Ovary (tissue), 9 donors: Measurements from ENCODE around the gene TRMU. TPM values are rescaled to one million over a fixed set of nuclear protein-coding genes. Genes with fewer than 3 reads are reported as not detected.

Experiments
- DNase-seq, 5 donors: peaks; one replicate each; pipeline ENCODE4 v3.0.0-alpha.2; 2019 to 2020
- H3K27ac ChIP-seq, 2 donors: fragments of 200-600 bp; one replicate each; pipeline versions ENCODE4 v1.5.1 to v1.8.0; 2019 to 2022
- H3K27me3 ChIP-seq: fragments of 200-600 bp; one replicate; pipeline ENCODE4 v1.8.0; 2022
- H3K36me3 ChIP-seq: fragments of 200-600 bp; sonication (generic); one replicate; pipeline ENCODE4 v1.5.1; 2019
- H3K4me1 ChIP-seq: one replicate; pipeline ENCODE4 v1.8.1; 2013; ENCODE audit warnings: mild to moderate bottlenecking, moderate library complexity; ENCODE audit not compliant: insufficient read depth
- H3K4me3 ChIP-seq: fragments of 200-600 bp; sonication (generic); one replicate; pipeline ENCODE4 v1.5.1; 2017
- H3K9me3 ChIP-seq, 2 donors: fragments of 200-600 bp in 1 of 2; sonication (generic) in 1 of 2; one replicate each; pipeline versions ENCODE4 v1.5.1 to v1.8.1; 2013 to 2019; ENCODE audit warnings: mild to moderate bottlenecking in 1 of 2, moderate library complexity in 1 of 2
- CTCF ChIP-seq, 3 donors: fragments of 450-650 bp in 2 of 3; fragments of 200-600 bp in 1 of 3; IDR thresholded peaks; one replicate each; pipeline versions ENCODE4 v1.5.1 to v1.8.0; 2016 to 2022; ENCODE audit warnings: antibody characterized with exemption in 3 of 3, mild to moderate bottlenecking in 1 of 3
- EP300 ChIP-seq: sonication (generic); formaldehyde crosslinking; IDR thresholded peaks from one replicate; pipeline ENCODE4 v1.6.1; 2017; ENCODE audit warnings: antibody characterized with exemption
- POLR2A ChIP-seq: fragments of 450-650 bp; IDR thresholded peaks from one replicate; pipeline ENCODE4 v1.6.1; 2017; ENCODE audit warnings: antibody characterized with exemption, mild to moderate bottlenecking, moderate library complexity
- WGBS, 3 donors: extraction: QIAGEN DNeasy Blood & Tissue Kit in 1 of 3; methylation state at CpG; one replicate each; pipeline versions ENCODE4 v1.1.5 to v1.1.7; 2013 to 2017; 5-methylcytosine and 5-hydroxymethylcytosine counted together
- intact Hi-C, 4 donors: fragments of 100-400 bp; cut with DNase I; formaldehyde crosslinking; loops; one replicate each; pipeline versions ENCODE4 v1.11.0 to v1.15.1; 2022 to 2023
- polyA plus RNA-seq, 2 donors: library from polyadenylated mRNA; stranded (reverse); fragments of 200-250 nt in 1 of 2; fragments of 350-450 nt in 1 of 2; fragmentation: Illumina TruSeq in 1 of 2; extraction: RNeasy Lipid Tissue Mini Kit (QIAGEN cat#74804) in 1 of 2; gene quantifications; one replicate each; pipeline ENCODE4 v1.2.3, GENCODE V29; 2013 to 2014
- total RNA-seq, 7 donors: library from RNA; depleted of rRNA in 2 of 7; stranded (reverse); fragments of >200 nt in 2 of 7; fragmentation: NEBNext Ultra II Directional in 3 of 7; extraction: Animal tissue kit (Norgen Biotek cat#: 25700) in 3 of 7; gene quantifications; one replicate each; pipeline versions ENCODE4 v1.1.0 to v1.2.4, GENCODE V29; 2016 to 2023
- donor health status: DM: no; HTN: no; CAD: no; lungs with moderate emphysema.
- donor health status: DM: no; HTN: no; CAD: no.
- donor health status: Bipolar disorder and iron deficiency.
- donor health status: DM: yes; HTN: yes; CAD: no.
- donor health status: DM: no; HTN: no; CAD: no.
- donor health status: DM: yes; HTN: yes; CAD: no.

TRMU gene
- total and polyA plus RNA-seq, 9 donors = 15.2 to 35.0 (median 30.3) TPM

- Histone ChIP-seq H3K9me3 (no peaks in the 10 kb centered on the region), H3K36me3 (no peaks in the 10 kb centered on the region), H3K27me3 (no peaks in the 10 kb centered on the region), H3K4me1 (no peaks in the 10 kb centered on the region), H3K4me3 (no peak overlapping the region), H3K27ac (no peak overlapping the region)
- WGBS, 3 donors = 90 to 91% (median 91%) methylated on average over 23 of the region's 23 CpGs
- DNase-seq = peak in 1 of 5 donors; percentile 20
- no peak for TF ChIP-seq CTCF (IDR thresholded peaks at IDR 0.05)
- no peak for TF ChIP-seq POLR2A
- no peak for TF ChIP-seq EP300
- intact Hi-C loops = loop anchor here in 1 of 4 donors (10.0 kb wide), 1 partner anchor 193 kb away; no protein-coding TSS in a partner anchor
Measured at GRCh38 chr22:46351767-46352166, 16.3 kb downstream of the TRMU start.

- no peak for DNase-seq
- intact Hi-C loops = loop anchor here in 1 of 4 donors (10.0 kb wide), 1 partner anchor 193 kb away; no protein-coding TSS in a partner anchor
- H3K27me3 ChIP-seq = no peaks in the 10 kb centered on the region
- H3K27ac ChIP-seq = no peak overlapping the region
- TF ChIP-seq CTCF (IDR thresholded peaks at IDR 0.05) (no peak), EP300 (no peak), POLR2A (no peak)
- no peaks in the 10 kb centered on the region for H3K36me3 ChIP-seq
- no peaks in the 10 kb centered on the region for H3K4me1 ChIP-seq
- H3K4me3 ChIP-seq = no peak overlapping the region
- no peaks in the 10 kb centered on the region for H3K9me3 ChIP-seq
- 87 to 91% (median 88%) methylated on average over 10 of the region's 10 CpGs for WGBS, 3 donors
Measured at GRCh38 chr22:46352276-46352675, 16.8 kb downstream of the TRMU start.

- Histone ChIP-seq H3K36me3 (no peaks in the 10 kb centered on the region), H3K9me3 (no peaks in the 10 kb centered on the region), H3K27ac (no peak overlapping the region), H3K4me1 (no peaks in the 10 kb centered on the region), H3K4me3 (no peak overlapping the region), H3K27me3 (no peaks in the 10 kb centered on the region)
- peak in 1 of 5 donors; percentile 14 for DNase-seq
- no peak for TF ChIP-seq EP300
- no peak for TF ChIP-seq POLR2A
- TF ChIP-seq CTCF (IDR thresholded peaks at IDR 0.05) = no peak
- intact Hi-C loops = loop anchor here in 1 of 4 donors (10.0 kb wide), 1 partner anchor 192 kb away; no protein-coding TSS in a partner anchor
- WGBS, 3 donors = 84 to 88% (median 87%) methylated on average over 20 of the region's 20 CpGs
Measured at GRCh38 chr22:46352691-46353386, 17.3 kb downstream of the TRMU start.

- H3K4me1 ChIP-seq = no peaks in the 10 kb centered on the region
- H3K27ac ChIP-seq = no peak overlapping the region
- peak in 1 of 5 donors; percentile 4 for DNase-seq
- 85 to 91% (median 85%) methylated on average over 8 of the region's 8 CpGs for WGBS, 3 donors
- H3K4me3 ChIP-seq = no peak overlapping the region
- H3K9me3 ChIP-seq = no peaks in the 10 kb centered on the region
- TF ChIP-seq CTCF (IDR thresholded peaks at IDR 0.05) (no peak), POLR2A (no peak), EP300 (no peak)
- no peaks in the 10 kb centered on the region for H3K27me3 ChIP-seq
- no peaks in the 10 kb centered on the region for H3K36me3 ChIP-seq
- intact Hi-C loops = loop anchor here in 1 of 4 donors (10.0 kb wide), 1 partner anchor 191 kb away; no protein-coding TSS in a partner anchor
Measured at GRCh38 chr22:46353483-46354105, 18.1 kb downstream of the TRMU start.
